ENCODE data around the gene GRID1.

GRCh38 chr10:86293396-86293791 is 73.2 kb downstream of the GRID1 start:
- no peak for TF ChIP-seq EZH2 (IDR thresholded peaks at IDR 0.05; ENCODE audit: borderline replicate concordance, low read length)
- TF ChIP-seq, protein P1, sequence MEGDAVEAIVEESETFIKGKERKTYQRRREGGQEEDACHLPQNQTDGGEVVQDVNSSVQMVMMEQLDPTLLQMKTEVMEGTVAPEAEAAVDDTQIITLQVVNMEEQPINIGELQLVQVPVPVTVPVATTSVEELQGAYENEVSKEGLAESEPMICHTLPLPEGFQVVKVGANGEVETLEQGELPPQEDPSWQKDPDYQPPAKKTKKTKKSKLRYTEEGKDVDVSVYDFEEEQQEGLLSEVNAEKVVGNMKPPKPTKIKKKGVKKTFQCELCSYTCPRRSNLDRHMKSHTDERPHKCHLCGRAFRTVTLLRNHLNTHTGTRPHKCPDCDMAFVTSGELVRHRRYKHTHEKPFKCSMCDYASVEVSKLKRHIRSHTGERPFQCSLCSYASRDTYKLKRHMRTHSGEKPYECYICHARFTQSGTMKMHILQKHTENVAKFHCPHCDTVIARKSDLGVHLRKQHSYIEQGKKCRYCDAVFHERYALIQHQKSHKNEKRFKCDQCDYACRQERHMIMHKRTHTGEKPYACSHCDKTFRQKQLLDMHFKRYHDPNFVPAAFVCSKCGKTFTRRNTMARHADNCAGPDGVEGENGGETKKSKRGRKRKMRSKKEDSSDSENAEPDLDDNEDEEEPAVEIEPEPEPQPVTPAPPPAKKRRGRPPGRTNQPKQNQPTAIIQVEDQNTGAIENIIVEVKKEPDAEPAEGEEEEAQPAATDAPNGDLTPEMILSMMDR (IDR thresholded peaks at IDR 0.05; ENCODE audit: low read length): no peak
